HG03103 (cell line): Measurements from ENCODE around the gene DDX56.

Experiments used
- ATAC-seq: cut with Tn5 transposase; IDR thresholded peaks from one replicate; pipeline ENCODE4 v1.9.1; 2021; ENCODE audit warnings: low read depth; ENCODE audit not compliant: unreplicated experiment

Gene DDX56

DNA sequence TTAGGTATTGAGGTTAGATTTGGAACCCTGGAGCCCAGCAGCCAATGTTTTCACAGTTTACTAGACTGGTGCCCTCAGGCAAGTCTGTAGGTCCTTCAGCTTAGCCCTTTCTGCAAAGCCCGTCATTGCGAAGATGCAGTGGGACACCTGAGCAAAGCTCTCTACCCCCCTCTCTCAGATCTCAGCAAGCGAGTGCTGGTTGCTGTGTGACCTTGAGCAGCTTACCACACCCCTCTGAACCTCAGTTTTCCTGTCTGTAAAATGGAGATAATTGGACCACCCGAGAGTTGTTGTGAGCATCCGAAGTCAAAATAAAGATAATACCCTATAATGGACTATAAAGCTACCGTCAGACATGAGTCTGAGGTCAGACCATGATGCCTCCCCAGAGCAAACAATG is 36.3 kb downstream of the DDX56 start:
- ATAC-seq: no peak

DNA sequence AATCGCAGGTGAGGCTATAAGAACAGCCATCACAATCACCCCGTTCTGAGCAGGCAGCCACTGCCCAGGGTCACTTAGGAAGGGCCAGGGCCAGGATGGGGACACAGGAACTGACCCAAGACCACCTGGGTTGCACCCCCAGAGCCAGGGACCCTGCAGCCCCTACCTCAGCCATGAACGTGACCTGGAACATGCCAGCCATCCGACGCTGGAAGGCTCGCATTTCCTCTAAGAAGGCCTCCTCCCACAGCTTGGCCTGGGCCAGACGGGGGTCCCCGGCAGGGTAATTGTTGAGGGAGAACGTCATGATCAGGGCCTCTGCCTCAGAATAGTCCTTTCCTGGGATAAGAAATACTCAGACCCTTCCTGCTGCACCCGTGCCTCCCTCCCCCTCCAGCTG is 37.6 kb downstream of the DDX56 start:
- ATAC-seq: no peak

DNA sequence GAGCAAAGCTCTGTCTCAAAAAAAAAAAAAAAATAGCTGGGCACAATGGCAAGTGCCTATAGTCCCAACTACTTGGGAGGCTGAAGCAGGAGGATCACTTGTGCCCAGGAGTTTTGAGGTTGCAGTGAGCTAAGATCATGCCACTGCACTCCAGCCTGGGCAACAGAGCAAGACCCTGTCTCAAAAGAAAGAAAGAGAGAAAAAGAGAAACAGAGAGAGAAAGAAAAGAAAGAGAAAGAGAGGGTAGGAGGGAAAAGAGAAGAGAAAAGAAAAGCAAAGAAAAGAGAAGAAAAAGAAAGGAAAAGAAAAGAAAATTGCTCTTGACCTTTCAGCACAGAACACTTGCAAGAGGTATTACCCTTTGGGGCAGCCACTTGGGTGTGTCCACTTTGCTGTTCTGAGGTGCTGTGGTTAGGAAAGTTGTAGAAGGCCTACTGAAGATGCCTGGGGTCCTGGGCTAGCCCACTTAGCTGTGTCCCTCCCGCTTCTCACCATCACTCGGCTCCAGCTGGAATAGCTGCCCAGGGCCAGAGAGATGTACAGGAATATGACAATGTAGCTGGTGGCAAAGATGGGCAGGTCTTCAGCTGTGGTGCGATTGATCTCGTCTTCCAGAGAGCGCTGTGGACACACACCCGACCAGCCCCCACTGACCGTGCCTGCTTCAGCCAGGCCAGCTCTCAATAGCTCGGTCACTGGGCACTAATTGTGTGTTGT is 38.2 kb downstream of the DDX56 start:
- ATAC-seq: no peak

DNA sequence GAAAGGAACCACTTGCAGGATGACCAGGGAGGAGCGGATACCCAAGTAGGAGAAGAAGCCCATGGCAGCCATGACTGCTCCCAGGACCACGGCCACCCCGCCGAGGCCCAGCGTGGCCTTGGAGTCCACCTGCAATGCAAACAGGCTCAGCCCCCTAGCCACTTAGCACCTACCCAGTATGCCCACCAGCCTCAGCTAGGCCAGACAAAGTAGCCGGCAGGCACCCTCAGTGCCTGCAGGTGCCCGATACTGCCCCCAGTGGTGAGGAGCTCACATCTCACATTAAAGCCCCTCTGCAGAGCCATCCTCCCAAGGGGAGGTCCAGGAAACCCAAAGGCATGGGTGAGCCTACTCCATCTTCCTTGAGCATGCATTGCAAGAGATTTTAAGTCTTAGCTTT is 39.2 kb downstream of the DDX56 start:
- no peak for ATAC-seq

DNA sequence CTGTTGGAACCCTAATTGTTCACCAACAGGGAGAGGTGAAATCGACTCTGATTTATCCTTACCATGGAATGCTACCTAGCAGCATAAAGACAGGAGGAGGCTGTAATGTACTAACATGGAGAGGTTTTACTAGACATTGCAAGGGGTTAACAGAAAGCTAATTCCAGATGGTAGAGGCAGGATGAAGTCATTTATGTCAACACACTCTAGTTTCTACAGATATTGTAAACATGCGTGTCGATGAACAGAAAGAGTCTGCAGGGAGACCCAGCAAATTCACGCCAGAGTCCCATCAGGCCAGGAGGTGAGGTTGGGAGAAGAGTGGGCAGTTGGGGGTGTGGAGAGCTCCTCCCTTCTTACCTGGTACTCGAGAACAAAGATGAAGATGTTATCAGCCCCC is 39.6 kb downstream of the DDX56 start:
- ATAC-seq: no peak

DNA sequence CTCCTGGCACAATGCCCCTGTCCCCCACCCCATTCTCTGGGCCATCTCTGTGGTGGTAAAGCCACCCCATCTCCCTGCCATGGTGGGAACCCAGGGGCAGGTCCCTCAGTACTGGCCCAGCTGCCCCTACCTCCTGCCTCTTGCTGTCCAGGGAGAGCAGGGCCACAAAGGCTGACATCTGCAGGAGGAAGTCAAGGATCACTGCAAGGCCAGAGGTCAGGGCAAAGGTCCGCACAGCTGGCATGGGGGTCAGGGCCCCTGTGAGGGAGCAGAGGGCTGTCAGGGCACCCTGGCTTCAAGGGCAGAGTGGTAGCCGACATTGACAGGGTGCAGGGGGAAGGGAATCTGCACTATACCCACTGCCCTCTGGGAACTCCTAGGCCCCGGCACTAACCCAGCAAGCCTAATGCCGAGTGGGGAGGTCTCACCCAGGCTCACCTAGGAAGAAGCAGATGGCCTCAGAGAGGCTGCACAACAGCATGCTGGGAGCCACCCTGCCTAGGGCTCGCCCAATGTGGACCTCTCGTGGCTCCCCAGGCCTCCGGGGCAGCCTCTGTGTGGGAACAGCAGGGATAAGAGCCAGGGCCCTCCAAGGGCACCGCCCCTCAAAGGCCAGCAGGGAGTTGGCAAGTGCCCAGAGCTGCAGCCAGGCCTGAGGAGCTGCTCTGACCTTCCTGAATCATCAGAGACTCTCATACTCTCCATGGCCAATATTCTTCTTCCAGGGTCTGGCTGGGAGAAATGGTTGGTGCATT is 40.2 kb downstream of the DDX56 start:
- no peak for ATAC-seq

DNA sequence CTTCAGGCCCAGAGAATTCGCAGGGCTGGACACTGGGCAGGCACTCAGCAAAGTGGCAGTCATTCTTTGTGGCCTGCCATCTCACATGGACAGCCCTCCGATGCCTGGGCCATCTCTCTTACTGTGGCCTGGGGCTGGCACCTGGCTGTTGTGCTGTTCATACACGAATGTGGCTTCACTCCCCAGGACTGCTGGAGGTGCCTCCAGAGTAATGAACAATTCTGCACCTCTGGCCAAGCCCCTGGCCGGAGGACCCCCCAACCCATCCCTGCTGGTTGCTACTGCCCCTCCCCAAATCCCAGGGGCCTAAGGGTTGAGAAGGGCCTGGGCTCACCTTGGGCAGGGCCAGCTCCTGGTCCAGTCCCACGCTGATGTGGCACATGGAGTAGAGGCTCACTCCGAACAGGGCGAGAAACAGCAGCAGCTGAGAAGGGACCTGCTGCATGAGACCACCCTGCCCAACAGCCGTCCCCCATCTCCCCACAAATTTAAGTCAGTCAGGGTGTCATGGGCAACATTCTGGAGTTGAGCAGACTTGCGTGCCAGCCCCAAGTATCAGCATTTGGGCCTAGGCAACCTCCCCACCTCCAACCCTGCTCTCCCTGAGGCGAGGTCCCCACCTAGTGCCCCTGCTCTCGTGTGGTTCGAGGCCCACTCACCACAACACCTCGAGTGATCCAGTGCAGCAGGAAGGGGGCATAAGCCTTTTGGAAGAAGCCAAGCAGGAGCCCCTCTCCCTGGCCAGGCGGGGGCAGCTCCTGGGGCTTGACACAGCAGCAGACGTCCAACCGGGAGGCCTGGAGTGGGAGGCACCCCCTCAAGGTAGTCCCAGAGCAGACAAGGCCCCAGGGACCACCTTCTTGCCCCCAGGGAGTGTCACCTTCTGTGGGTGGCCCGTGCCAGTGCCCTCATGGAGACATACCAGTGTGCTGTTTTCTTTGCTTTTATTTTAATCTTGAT is 42.0 kb downstream of the DDX56 start:
- ATAC-seq: no peak

DNA sequence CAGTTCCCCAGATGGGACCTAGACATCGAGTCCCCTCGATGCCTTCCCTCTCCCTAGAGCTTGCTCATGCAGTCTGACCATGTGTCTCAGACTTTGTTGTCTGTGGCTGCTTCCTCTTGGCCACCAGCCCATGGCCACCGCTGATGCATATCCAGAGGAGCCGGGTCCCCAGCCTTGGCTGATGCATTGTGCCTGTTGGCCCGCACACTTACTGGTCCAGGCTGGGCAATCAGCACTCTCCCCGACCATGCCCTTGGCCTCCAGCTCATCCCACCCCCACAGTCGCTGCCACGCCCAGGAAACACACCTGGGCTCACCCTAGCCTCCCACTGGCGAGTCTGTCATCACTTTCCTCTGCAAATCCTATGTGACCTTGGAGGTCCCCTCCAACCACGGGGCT is 42.7 kb downstream of the DDX56 start:
- no peak for ATAC-seq

DNA sequence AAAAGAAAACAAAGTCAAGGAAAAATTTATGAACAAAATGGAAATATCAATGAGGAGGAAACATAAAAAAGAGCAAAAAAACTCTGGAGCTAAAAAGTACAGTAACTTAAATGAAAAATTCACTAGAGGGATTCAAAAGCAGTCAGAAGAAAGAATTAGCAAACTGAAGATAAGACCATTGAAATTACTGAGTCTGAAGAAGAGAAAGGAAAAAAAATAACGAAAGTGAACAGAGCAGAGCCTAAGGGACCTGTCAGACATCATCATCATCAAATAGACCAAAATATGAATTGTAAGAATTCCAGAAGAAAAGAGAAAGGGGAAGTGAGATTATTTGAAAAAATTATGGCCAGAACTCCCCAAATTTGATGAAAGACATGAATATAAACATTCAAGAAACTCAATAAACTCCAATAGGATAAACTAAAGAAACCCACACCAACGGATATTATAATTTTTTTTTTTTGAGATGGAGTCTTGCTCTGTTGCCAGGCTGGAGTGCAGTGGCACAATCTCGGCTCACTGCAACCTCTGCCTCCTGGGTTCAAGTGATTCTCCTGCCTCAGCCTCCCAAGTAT is 48.8 kb downstream of the DDX56 start:
- ATAC-seq: no peak

DNA sequence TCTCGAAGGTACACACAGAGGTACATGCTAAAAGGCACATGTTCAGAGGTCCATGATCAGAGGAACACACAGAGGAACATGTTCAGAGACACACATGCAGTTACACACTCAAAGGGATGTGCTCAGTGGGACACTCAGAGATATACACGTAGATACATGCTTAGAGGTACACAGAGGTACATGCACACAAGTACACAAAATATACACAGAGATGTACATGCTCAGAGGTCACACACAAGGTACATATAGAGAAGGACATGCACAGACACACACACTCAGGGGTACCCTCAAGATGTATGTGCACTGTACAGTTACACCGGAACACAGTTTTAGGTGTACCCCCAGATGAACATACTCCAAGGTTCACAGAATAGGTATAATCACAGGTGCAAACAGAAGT is 51.4 kb downstream of the DDX56 start:
- no peak for ATAC-seq

DNA sequence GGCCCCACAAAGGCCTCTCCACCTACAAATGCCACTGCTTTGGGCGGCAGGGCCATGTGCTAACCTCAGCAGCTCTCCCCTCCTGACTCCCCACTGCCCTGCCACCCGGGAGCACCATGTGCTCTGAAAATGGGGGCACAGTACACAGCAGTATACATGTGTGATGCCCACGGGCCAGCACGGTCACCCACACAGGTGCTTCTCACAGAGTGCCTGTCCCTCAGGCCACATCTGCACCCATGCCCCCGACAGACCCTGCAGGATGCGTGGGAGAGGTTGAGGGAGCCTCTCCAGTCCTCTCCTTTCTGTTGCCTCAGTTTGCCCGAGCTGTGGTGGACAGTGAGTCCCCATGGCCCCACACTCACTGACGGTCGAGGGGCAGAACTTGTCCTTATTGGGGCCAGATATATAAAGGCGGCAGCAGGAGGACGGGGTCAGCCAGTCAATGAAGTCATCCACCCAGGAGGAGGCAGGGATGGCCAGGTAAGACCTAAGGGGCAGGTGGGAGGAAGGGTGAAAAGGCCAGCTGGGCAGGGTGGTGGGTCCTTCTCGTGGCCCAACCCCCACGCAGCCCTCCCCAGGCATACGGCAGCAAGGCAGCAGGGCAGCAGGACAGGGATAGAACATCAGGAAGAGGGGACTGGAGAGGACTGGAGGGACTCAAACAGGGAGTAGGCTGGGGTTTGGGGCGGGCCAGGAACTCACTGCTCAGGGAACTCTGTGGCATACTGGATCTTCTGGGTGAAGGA is 52.2 kb downstream of the DDX56 start:
- no peak for ATAC-seq

DNA sequence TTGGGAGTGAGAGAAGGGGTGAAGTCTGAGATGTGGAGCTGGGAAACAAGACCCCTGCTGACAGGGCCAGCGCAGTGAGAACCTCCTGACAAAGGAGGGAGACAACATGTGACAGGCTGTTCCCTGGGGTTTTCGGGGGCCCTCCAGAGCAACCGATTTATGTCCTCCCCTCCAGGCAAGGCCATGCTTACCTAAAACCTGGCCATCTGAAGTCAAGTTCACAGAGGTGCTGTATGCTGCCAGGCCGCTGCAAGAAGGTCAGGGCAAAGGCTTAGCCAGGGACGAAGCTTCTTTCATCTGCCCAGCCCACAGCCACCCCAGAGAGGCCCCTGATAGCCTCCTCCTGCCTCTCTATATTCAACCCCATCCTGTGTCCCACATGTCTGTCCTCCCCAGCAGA is 53.1 kb downstream of the DDX56 start:
- no peak for ATAC-seq

DNA sequence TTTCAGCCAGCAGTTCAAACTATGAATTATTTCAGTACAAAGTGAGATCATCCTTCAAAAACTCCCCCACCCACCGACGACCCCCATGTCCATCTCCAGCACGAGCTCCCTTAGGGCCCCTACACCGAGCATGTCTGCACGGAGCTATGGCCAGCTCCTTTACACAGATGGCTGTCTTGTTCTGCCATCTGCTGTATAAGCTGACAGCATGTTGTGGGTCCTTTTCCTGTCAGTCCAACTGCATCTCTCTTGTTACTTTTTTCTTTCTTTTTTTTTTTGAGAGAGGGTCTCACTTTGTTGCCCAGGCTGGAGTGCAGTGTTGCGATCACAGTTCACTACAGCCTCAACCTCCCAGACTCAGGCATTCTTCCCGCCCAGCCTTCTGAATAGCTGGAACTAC is 54.2 kb downstream of the DDX56 start:
- no peak for ATAC-seq

DNA sequence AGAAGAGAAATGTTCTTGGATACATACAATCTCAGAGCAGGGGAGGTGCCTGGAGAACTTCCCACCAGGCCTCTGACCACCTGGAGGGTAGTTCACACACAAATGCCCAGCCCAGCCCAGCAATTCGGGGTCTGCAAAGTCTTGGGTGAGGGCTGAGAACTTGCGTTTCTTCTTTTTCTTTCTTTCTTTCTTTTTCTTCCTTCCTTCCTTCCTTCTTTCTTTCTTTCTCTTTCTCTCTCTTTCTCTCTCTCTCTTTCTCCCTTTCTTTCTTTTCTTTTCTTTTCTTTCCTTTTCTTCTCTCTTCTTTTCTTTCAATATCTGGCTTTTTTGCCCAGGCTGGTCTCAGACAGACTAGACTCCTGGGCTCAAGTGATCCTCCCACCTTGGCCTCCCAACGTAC is 54.9 kb downstream of the DDX56 start:
- ATAC-seq: no peak

DNA sequence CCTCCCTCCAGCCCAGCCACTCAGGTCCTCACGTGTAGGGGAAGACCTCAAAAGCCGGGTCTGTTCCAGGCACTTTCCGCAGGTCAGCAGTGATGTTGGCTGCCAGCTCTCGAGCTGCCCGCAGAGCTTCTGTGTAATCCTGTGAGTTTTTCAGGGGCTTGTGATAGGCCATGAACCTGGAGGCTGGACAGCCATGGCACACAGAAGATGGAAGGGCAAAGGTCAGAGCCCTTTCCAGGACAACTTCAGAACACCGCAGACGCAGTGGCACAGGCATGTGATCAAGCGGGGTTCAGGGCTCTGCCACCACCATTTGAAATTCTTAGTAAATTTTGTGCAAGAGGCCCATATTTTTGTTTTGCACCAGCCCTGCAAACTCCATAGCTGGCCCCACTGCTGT is 56.5 kb downstream of the DDX56 start:
- no peak for ATAC-seq
